IPS-18c (cell line): Measurements from ENCODE around the gene ACSL3.

Experiments used
- H3K4me3 ChIP-seq: 2 replicates; pipeline ENCODE4 v1.7.0; 2013; ENCODE audit warnings: low read depth, mild to moderate bottlenecking, low read length, moderate library complexity; ENCODE audit not compliant: insufficient read depth
- H3K9me3 ChIP-seq: one replicate; pipeline ENCODE4 v1.6.1; 2013; ENCODE audit warnings: mild to moderate bottlenecking, low read length, moderate library complexity; ENCODE audit not compliant: control insufficient read depth, insufficient read depth

The ACSL3 gene

DNA sequence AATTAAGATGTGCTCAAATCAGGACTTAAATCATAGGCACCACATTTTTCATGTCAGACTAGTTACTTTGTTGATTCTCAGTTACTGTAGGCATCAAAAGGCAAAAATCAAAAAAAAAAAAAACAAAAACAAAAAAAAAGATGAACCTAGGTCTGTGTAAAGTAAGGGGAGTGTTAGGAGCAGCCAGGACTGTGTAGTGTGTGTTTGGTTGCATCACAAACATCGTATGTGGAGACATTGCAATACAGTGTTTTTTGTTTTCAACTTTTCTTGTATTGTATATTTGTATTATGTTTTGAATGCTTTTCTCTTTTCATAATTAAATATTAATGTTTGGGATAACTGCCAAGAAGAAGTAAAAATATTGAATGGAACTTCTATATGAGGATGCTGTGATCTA lies 82.1 kb downstream of the ACSL3 start:
- Histone ChIP-seq H3K9me3 (no peaks in the 10 kb centered on the region), H3K4me3 (no peak overlapping the region)

- no peak overlapping the region for H3K4me3 ChIP-seq
- H3K9me3 ChIP-seq: no peaks in the 10 kb centered on the region
Measured at GRCh38 chr2:222943820-222944219, 83.0 kb downstream of the ACSL3 start.

DNA sequence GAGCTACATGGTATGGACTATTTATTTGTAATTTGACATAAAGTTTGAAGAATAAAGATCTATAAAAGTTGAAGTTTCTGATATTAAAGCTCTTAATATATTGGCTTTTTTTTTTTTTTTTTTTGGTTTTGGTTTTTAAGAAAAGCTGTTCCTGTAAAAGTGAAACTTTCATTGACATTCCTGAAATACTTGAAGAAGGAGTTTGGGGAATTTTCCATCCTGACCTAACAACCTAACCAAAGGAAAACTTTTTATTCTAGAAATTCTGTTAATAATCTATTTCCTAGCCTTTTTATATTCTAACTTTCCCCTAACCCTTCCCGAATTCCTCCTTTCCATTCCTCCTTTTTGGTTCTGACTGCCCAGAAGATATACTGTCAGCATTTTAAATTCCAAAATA lies 83.7 kb downstream of the ACSL3 start:
- H3K4me3 ChIP-seq: no peak overlapping the region
- H3K9me3 ChIP-seq: no peaks in the 10 kb centered on the region

- Histone ChIP-seq H3K9me3 (no peaks in the 10 kb centered on the region), H3K4me3 (no peak overlapping the region)
Measured at GRCh38 chr2:222944971-222945740, 84.3 kb downstream of the ACSL3 start.

DNA sequence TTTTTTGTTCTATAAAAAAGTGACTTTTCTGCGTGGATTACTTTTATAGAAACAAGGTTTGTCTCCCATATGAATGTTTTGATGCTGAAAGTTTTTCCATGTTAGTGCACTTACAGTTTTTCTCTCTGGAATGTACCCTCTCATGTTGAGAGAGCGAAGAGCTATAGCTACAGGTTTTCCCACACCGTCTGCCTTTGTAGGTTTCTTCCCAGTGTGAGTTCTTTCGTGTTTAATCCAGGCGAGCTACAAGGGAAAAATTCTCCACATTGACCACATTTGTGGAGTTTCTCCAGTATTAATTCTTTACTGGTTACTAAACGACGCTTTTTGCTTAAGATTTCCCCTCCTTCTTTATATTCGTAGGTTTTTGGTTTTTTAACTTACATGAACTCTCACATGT lies 85.1 kb downstream of the ACSL3 start:
- Histone ChIP-seq H3K4me3 (no peak overlapping the region), H3K9me3 (no peaks in the 10 kb centered on the region)

DNA sequence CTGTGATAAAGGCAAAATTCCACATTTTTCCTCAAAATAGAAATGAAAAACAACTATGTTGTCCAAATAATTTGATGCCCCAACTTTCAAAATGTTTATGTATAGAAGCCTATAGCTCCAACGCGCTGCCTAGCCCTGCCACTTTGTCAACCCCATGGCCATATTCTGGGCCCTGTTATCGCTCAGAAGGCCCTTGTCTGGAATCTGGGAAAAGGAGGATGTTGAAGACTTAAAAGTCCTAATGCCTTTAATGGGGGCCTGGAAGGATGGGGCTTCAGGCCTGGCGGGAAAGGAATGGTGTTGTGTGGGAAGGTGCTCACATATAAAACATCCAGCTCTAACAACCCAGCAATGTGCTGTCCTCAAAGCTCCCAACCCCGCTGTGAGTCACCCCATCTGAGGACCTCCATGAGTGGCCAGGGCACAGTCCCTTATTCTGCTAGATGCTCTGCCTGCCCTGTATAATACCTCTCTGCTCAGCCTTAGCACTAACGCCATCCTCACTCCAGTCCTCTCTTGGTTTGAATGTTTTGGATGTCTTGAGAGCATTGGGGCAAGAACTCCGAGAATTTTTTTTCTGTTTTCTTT lies 86.0 kb downstream of the ACSL3 start:
- Histone ChIP-seq H3K4me3 (no peak overlapping the region), H3K9me3 (no peaks in the 10 kb centered on the region)

DNA sequence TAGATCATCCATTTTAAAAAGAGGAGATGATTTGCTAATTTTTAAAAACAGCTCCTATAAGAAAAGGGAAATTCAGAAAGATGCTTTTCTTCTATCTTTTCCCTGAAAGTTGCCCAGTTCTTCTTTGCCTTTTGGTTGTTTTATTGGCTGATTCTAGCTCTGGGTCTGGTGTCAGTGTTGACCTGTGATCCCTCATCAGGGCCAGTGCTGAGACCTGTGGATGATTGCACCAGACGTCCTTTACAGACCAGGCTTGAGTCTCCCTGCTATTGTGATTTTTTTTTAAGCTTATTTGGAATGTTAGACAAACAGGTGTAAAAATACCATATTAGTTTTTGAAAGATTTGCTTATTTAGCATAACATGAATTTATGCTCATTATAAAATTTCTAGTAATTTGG lies 88.2 kb downstream of the ACSL3 start:
- no peaks in the 10 kb centered on the region for H3K9me3 ChIP-seq
- H3K4me3 ChIP-seq: no peak overlapping the region

- Histone ChIP-seq H3K4me3 (no peak overlapping the region), H3K9me3 (no peaks in the 10 kb centered on the region)
Measured at GRCh38 chr2:222949690-222950323, 89.0 kb downstream of the ACSL3 start.

DNA sequence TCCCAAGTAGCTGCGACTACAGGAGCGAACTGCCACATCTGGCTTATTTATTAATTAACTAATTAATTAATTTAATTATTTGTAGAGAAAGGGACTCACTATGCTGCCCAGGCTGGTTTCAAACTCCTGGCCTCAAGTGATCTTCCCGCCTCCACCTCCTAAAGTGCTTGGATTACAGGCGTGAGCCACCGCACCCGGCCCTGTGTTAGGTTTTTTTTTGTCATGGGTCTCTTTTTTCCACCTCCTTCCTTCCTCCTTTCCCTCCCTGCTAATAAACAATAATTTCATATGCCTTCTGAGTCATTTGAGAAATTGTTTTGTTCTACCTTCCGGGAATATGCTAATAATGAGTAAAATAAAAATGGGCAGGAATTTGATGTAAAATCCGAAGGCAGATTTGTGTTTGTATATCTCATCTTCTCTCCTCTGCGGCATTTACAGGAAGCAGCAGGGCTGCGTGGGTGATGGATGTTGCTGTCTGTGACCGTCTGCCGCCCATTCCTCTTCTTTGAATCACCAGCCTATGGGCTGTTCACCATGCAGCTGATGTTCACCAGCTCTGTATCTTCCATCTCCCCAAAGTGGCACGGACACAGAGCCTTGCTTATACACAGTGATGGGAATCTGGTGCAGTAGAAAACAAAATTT lies 89.9 kb downstream of the ACSL3 start:
- Histone ChIP-seq H3K4me3 (no peak overlapping the region), H3K9me3 (no peaks in the 10 kb centered on the region)

DNA sequence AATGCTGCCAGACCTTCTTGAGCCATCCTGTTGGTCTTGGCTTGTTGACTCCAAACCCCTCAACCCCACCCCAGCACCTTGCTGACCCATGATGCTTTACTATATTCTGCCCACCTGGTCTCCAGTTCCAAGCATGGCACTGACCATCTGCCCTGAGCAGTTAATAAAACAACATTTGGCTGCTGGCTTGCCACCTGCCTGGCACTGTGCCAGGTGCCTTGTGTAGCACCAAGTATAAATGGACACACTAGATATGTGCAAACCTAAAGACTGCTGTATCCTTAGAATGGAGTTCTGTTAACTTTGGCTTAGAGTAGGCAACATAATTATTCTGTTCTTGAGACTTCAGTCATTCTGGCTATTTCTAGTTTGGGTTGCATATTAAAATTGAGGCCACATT lies 91.4 kb downstream of the ACSL3 start:
- Histone ChIP-seq H3K9me3 (no peaks in the 10 kb centered on the region), H3K4me3 (no peak overlapping the region)

DNA sequence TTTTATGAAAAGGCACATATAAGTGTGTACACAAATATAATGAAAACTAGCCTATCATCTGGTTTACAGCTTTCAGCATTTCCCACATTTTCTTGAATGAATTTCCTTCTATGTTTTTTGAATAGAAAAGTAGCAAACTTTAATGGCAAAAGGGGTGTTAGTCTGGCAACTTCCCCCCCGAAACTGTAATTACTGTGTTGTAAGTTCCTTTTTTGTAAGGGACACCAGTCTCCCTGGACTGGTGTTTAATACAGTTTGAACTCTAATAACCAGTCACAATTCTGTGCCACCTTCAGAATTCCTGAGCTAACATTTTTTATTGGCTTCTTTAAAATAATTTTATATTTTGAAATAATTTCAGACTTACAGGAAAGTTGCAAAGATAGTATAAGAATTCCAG lies 94.2 kb downstream of the ACSL3 start:
- H3K9me3 ChIP-seq: no peaks in the 10 kb centered on the region

DNA sequence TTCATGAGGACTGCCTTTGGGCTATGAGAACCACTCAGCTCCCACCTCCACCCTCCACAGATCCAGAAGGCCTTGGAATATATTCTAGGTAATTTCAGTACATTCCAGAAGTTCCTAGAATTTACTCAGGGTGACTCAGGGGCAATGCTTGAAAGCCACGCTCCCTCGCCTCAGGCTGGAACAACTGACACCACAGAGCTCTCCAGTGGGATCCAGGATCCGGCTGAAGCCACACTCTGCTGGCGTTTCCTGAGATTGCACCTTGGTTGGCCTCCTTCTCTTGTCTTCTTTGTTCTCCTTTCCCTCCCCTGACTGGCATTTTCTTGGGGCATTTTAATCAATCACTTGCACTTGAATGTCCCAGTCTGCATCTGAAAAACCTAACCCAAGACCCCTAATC lies 98.5 kb downstream of the ACSL3 start:
- Histone ChIP-seq H3K9me3 (no peaks in the 10 kb centered on the region), H3K4me3 (no peak overlapping the region)

More for the DNA sequence above, 94.2 kb downstream of the ACSL3 start:
- no peak overlapping the region for H3K4me3 ChIP-seq

GRCh38 chr2:222960126-222960525 lies 99.3 kb downstream of the ACSL3 start:
- Histone ChIP-seq H3K9me3 (no peaks in the 10 kb centered on the region), H3K4me3 (no peak overlapping the region)

DNA sequence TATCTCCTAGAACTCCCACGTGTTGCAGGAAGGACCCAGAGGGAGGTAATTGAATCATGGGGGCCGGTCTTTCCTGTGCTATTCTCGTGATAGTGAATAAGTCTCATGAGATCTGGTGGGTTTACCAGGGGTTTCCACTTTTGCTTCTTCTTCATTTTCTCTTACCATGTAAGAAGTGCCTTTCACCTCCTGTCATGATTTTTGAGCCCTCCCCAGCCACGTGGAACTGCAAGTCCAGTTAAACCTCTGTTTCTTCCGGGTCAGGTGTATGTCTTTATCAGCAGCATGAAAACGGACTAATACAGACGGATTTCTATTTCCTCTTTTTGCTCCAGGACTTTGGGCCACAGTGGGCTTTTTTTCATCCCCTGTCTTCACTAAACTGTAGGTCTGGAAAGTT lies 102.8 kb downstream of the ACSL3 start:
- H3K4me3 ChIP-seq: no peak overlapping the region
- H3K9me3 ChIP-seq: no peaks in the 10 kb centered on the region

DNA sequence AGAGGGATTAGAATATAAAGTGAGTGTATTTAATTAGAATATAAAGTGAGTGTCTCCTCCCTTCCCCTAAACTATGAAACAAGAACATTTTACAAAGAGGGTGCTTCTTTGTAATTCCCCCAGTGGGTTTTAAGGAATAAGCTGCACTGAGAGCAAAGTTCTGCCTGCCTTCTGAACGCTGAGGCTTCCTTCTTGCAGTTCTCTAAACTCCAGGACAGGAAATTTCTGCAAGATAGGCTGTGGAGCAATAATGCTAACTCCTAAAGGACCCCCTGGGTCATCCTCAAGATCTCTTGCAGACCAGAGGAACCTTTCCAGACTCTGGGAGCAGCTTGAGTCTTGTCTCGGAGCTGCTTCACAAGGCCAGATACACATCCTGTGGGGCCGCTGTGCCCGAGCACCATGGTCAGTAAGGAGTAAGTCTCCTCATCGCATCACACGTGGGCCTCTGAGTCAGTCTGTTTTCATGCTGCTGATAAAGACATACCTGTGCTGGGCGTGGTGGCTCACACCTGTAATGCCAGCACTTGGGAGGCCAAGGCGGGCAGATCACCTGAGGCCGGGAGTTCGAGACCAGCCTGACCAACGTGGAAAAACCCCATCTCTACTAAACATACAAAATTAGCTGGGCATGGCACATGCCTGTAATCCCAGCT lies 103.7 kb downstream of the ACSL3 start:
- no peak overlapping the region for H3K4me3 ChIP-seq

GRCh38 chr2:222965555-222965954 lies 104.7 kb downstream of the ACSL3 start:
- H3K9me3 ChIP-seq: no peaks in the 10 kb centered on the region
- no peak overlapping the region for H3K4me3 ChIP-seq

More for the DNA sequence above, 103.7 kb downstream of the ACSL3 start:
- no peaks in the 10 kb centered on the region for H3K9me3 ChIP-seq

DNA sequence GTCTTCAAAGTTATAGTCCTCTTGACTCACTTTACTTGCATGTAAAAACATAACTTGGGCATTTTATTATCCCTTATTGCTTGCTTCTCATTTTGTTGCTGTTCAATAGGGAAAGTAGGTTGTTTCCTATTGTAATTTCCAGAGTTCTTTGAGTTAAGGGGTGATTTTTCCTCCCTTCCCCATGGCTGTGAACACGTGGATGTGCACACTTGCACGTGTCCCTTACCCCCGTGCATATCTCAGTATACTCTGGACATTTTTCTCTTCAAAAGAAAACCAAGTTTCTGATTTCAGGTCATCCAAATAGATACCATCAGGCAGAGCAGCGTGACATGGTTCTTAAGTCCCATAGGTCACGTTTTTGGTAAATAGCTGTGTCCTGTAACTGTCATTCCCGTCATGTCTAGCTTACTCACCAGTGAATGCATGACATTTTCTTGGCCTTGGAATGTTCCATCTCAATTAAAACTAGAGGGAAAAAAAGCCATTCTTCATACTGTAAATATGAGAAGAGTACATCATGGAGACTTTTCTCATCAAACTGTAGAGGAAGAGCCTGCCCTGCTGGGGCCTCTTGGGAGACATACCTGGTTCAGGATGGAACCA lies 107.8 kb downstream of the ACSL3 start:
- H3K4me3 ChIP-seq: no peak overlapping the region
- H3K9me3 ChIP-seq: no peaks in the 10 kb centered on the region
